H9 (cell line): ENCODE results near the gene ST6GALNAC5. TPM values are rescaled to one million over a fixed set of nuclear protein-coding genes. Genes with fewer than 3 reads are reported as not detected.

Source experiments
- DNase-seq: peaks from one replicate; pipeline ENCODE4 v3.0.0-alpha.2; 2017
- H2AFZ ChIP-seq: one replicate; pipeline ENCODE4 v1.6.1; 2013; ENCODE audit warnings: mild to moderate bottlenecking, low read length, control low read depth, moderate library complexity
- H2AK5ac ChIP-seq: 2 replicates; pipeline ENCODE4 v1.6.1; 2013; ENCODE audit warnings: low read length, control low read depth, mixed read lengths; ENCODE audit not compliant: insufficient read length
- H2BK120ac ChIP-seq: one replicate; pipeline ENCODE4 v1.6.1; 2013; ENCODE audit warnings: low read depth, mild to moderate bottlenecking, low read length, control low read depth, inconsistent platforms; ENCODE audit not compliant: poor library complexity, severe bottlenecking
- H2BK12ac ChIP-seq: 2 replicates; pipeline ENCODE4 v1.6.1; 2013; ENCODE audit warnings: low read length, control low read depth, mixed read lengths, low read depth; ENCODE audit not compliant: insufficient read length
- H2BK15ac ChIP-seq: 2 replicates; pipeline ENCODE4 v1.6.1; 2013; ENCODE audit warnings: low read depth, low read length, control low read depth
- H2BK20ac ChIP-seq: one replicate; pipeline ENCODE4 v1.6.1; 2013; ENCODE audit warnings: low read depth, mild to moderate bottlenecking, low read length, control low read depth, inconsistent platforms; ENCODE audit not compliant: poor library complexity, severe bottlenecking
- H2BK5ac ChIP-seq: 2 replicates; pipeline ENCODE4 v1.6.1; 2013; ENCODE audit warnings: low read length, control low read depth, mixed read lengths; ENCODE audit not compliant: insufficient read length
- H3K14ac ChIP-seq: 2 replicates; pipeline ENCODE4 v1.6.1; 2013; ENCODE audit warnings: low read length, control low read depth; ENCODE audit not compliant: insufficient read depth
- H3K18ac ChIP-seq: 2 replicates; pipeline ENCODE4 v1.6.1; 2013; ENCODE audit warnings: low read depth, mild to moderate bottlenecking, mixed read lengths, low read length, control low read depth; ENCODE audit not compliant: insufficient read length
- H3K23ac ChIP-seq: 2 replicates; pipeline ENCODE4 v1.6.1; 2013; ENCODE audit warnings: low read length, control low read depth, mixed read lengths, low read depth; ENCODE audit not compliant: insufficient read length
- H3K23me2 ChIP-seq: 2 replicates; pipeline ENCODE4 v1.6.1; 2013; ENCODE audit warnings: low read depth, mild to moderate bottlenecking, mixed read lengths, low read length, control low read depth; ENCODE audit not compliant: insufficient read length, poor library complexity, severe bottlenecking
- H3K27ac ChIP-seq: 2 replicates; pipeline ENCODE4 v1.5.1; 2013; ENCODE audit warnings: low read length, control low read depth, mixed read lengths, low read depth; ENCODE audit not compliant: insufficient read length
- H3K27me3 ChIP-seq: 2 replicates; pipeline ENCODE4 v1.6.1; 2013; ENCODE audit warnings: low read length, control low read depth, inconsistent platforms; ENCODE audit not compliant: insufficient read depth
- H3K4ac ChIP-seq: 2 replicates; pipeline ENCODE4 v1.6.1; 2013; ENCODE audit warnings: low read depth, mild to moderate bottlenecking, control low read depth, inconsistent platforms, low read length, moderate library complexity
- H3K4me1 ChIP-seq: 2 replicates; pipeline ENCODE4 v1.6.1; 2013; ENCODE audit warnings: low read length, control low read depth, inconsistent platforms; ENCODE audit not compliant: insufficient read depth
- H3K4me2 ChIP-seq: 2 replicates; pipeline ENCODE4 v1.6.1; 2013; ENCODE audit warnings: low read length, control low read depth, mixed read lengths; ENCODE audit not compliant: insufficient read length, insufficient read depth
- H3K56ac ChIP-seq: 2 replicates; pipeline ENCODE4 v1.6.1; 2013; ENCODE audit warnings: low read depth, mild to moderate bottlenecking, mixed read lengths, low read length, control low read depth; ENCODE audit not compliant: insufficient read length
- H3K79me1 ChIP-seq: 2 replicates; pipeline ENCODE4 v1.6.1; 2013; ENCODE audit warnings: low read depth, mild to moderate bottlenecking, moderate library complexity, low read length, control low read depth, inconsistent platforms; ENCODE audit not compliant: insufficient read depth, poor library complexity, severe bottlenecking
- H3K79me2 ChIP-seq: 2 replicates; pipeline ENCODE4 v1.6.1; 2013; ENCODE audit warnings: low read length, control low read depth, inconsistent platforms; ENCODE audit not compliant: insufficient read depth
- H3K9ac ChIP-seq: 2 replicates; pipeline ENCODE4 v1.6.1; 2013; ENCODE audit warnings: low read length, control low read depth, mixed read lengths; ENCODE audit not compliant: insufficient read length; ENCODE audit errors: extremely low read depth
- H3K9me3 ChIP-seq: one replicate; pipeline ENCODE4 v1.6.1; 2013; ENCODE audit warnings: low read depth, low read length, inconsistent platforms; ENCODE audit not compliant: control insufficient read depth
- H3T11ph ChIP-seq: one replicate; pipeline ENCODE4 v1.6.1; 2013; ENCODE audit warnings: mild to moderate bottlenecking, low read length, control low read depth, inconsistent platforms
- H4K20me1 ChIP-seq: one replicate; pipeline ENCODE4 v1.6.1; 2013; ENCODE audit not compliant: control insufficient read depth, insufficient read length, insufficient read depth
- H4K5ac ChIP-seq: 2 replicates; pipeline ENCODE4 v1.6.1; 2013; ENCODE audit warnings: low read depth, mild to moderate bottlenecking, mixed read lengths, low read length, control low read depth; ENCODE audit not compliant: insufficient read length
- H4K8ac ChIP-seq: replicated peaks from 2 replicates; pipeline ENCODE4 v1.6.1; 2013; ENCODE audit warnings: low read length, control low read depth, mixed read lengths, low read depth; ENCODE audit not compliant: insufficient read length
- H4K91ac ChIP-seq: 2 replicates; pipeline ENCODE4 v1.6.1; 2013; ENCODE audit warnings: low read depth, mild to moderate bottlenecking, moderate library complexity, mixed read lengths, low read length, control low read depth; ENCODE audit not compliant: insufficient read length
- H3K27ac Mint-ChIP-seq, 3 experiments: 2 replicates in 2 of 3; 3 replicates in 1 of 3; pipeline ENCODE4 v1.8.0; 2020 to 2021; ENCODE audit warnings: mixed read lengths in 3 of 3, mild to moderate bottlenecking in 1 of 3, moderate library complexity in 1 of 3
- H3K27me3 Mint-ChIP-seq: 2 replicates; pipeline ENCODE4 v1.8.0; 2021; ENCODE audit warnings: low read depth, mild to moderate bottlenecking, moderate library complexity, mixed read lengths
- H3K36me3 Mint-ChIP-seq, 3 experiments: 2 replicates in 2 of 3; 3 replicates in 1 of 3; pipeline ENCODE4 v1.8.0; 2020 to 2021; ENCODE audit warnings: low read depth in 3 of 3, mixed read lengths in 3 of 3; ENCODE audit not compliant: insufficient read depth in 1 of 3
- H3K4me1 Mint-ChIP-seq, 2 experiments: 2 replicates each; pipeline ENCODE4 v1.8.0; 2020; ENCODE audit warnings: mixed read lengths in 2 of 2
- H3K4me3 Mint-ChIP-seq, 2 experiments: 2 replicates in 1 of 2; 3 replicates in 1 of 2; pipeline ENCODE4 v1.8.0; 2020 to 2021; ENCODE audit warnings: mild to moderate bottlenecking in 2 of 2, mixed read lengths in 2 of 2, moderate library complexity in 1 of 2
- H3K9me3 Mint-ChIP-seq, 2 experiments: 2 replicates in 1 of 2; 3 replicates in 1 of 2; pipeline ENCODE4 v1.8.0; 2020; ENCODE audit warnings: mild to moderate bottlenecking in 2 of 2, mixed read lengths in 2 of 2, moderate library complexity in 1 of 2
- CTCF ChIP-seq: fragments of 200-600 bp; sonication (generic); conservative IDR thresholded peaks from 3 replicates; pipeline ENCODE4 v1.8.0; 2021; ENCODE audit warnings: antibody characterized with exemption, mild to moderate bottlenecking
- WGBS: extraction: QIAGEN DNeasy Blood & Tissue Kit; methylation state at CpG from one replicate; pipeline ENCODE4 v1.1.7; 2013; ENCODE audit warnings: missing lambda C conversion rate, low lambda C conversion rate, mixed read lengths; ENCODE audit not compliant: insufficient read length; ENCODE audit errors: extremely low coverage; 5-methylcytosine and 5-hydroxymethylcytosine counted together
- total RNA-seq: library from RNA; stranded (reverse); gene quantifications from 2 replicates; pipeline ENCODE4 v1.2.1, GENCODE V29; 2021

Gene ST6GALNAC5
- total RNA-seq, 1 experiment from 2014 or later, result 3.3 TPM

DNA sequence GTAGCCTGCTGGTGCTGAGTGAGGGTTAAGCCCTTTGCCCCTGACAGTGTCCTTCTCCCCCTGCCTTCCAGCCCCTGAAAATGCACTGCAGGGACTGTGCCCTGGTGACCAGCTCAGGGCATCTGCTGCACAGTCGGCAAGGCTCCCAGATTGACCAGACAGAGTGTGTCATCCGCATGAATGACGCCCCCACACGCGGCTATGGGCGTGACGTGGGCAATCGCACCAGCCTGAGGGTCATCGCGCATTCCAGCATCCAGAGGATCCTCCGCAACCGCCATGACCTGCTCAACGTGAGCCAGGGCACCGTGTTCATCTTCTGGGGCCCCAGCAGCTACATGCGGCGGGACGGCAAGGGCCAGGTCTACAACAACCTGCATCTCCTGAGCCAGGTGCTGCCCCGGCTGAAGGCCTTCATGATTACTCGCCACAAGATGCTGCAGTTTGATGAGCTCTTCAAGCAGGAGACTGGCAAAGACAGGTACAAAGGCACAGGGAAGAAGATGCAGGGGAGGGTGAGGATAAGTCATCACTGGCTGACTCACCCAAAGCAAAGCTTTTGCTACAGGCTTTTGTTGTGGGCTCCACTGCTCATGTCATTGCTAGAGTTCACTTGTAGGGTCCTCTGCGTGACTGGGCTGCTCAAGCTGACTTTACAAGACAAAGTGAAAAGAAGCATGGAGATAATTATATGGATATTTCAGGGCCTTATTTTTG, 177.0 kb downstream of the ST6GALNAC5 start:
- H3K56ac ChIP-seq, result no peak overlapping the region
- no peak overlapping the region for H3K27ac ChIP-seq
- no peaks in the 10 kb centered on the region for H3K36me3 Mint-ChIP-seq
- no peak overlapping the region for H2AFZ ChIP-seq
- WGBS, result no CpG with 5 or more reads among the region's 20 CpGs
- no peaks in the 10 kb centered on the region for H3K4me1 ChIP-seq
- H3K4me1 Mint-ChIP-seq, result no peaks in the 10 kb centered on the region
- H3K27me3 Mint-ChIP-seq, result no peaks in the 10 kb centered on the region
- H3K79me1 ChIP-seq, result no peaks in the 10 kb centered on the region
- H3K27ac Mint-ChIP-seq, result no peak overlapping the region
- no peak overlapping the region for H2BK12ac ChIP-seq
- H4K20me1 ChIP-seq, result no peaks in the 10 kb centered on the region
- no peak overlapping the region for H2BK20ac ChIP-seq
- H3K9ac ChIP-seq, result no peak overlapping the region
- H3K18ac ChIP-seq, result no peak overlapping the region
- no peak overlapping the region for H4K91ac ChIP-seq
- no peak overlapping the region for H3K23ac ChIP-seq
- H3K4me2 ChIP-seq, result no peak overlapping the region
- H3K23me2 ChIP-seq, result no peaks in the 10 kb centered on the region
- H3K14ac ChIP-seq, result no peak overlapping the region; the same call in 1 of the 2 replicates
- H2AK5ac ChIP-seq, result no peak overlapping the region
- H2BK120ac ChIP-seq, result no peak overlapping the region
- no peaks in the 10 kb centered on the region for H3K79me2 ChIP-seq
- H3K4me3 Mint-ChIP-seq, result no peak overlapping the region
- no peak overlapping the region for H3T11ph ChIP-seq
- H2BK15ac ChIP-seq, result no peak overlapping the region
- H3K4ac ChIP-seq, result no peak overlapping the region
- no peak overlapping the region for H2BK5ac ChIP-seq
- no peak for TF ChIP-seq CTCF
- H4K5ac ChIP-seq, result no peak overlapping the region
- no peak overlapping the region for H4K8ac ChIP-seq
- no peaks in the 10 kb centered on the region for H3K9me3 Mint-ChIP-seq
- no peak for DNase-seq
- H3K9me3 ChIP-seq, result no peaks in the 10 kb centered on the region
- no peaks in the 10 kb centered on the region for H3K27me3 ChIP-seq
